ENCODE results near the gene RANBP1. TPM values are rescaled to one million over a fixed set of nuclear protein-coding genes. Genes with fewer than 3 reads are reported as not detected.
A peak's percentile ranks its signal among the peaks of the same experiment; 100 is the strongest.

RANBP1 gene
- total and polyA plus RNA-seq, 2 of the 8 experiments (the other 6 are each of a cell fraction or from before 2014, with no cell fraction given): 343 to 484 TPM

GRCh38 chr22:20080776-20081654 lies 34.9 kb upstream of the RANBP1 start:
- no peak for FAIRE-seq

More at GRCh38 chr22:20080776-20081654, 34.9 kb upstream of the RANBP1 start:
- Histone ChIP-seq H2BK5ac (ENCODE audit: low read depth, low read length) (peak overlapping the region; percentile 89), H2AK5ac (ENCODE audit: low read depth, low read length) (peak overlapping the region; percentile 98), H3K27me3 (replicated peaks in 1 of 4; ENCODE audit: control insufficient read depth in 3 of 4, extremely low read depth in 1 of 4, insufficient read depth in 3 of 4, low read length in 3 of 4) (no peaks in the 10 kb centered on the region), H3K79me2 (ENCODE audit: control insufficient read depth in 1 of 2, insufficient read depth in 2 of 2, low read length in 2 of 2) (peaks cover 27 to 57% of the 10 kb centered on the region in 2 experiments), H3K9me3 (ENCODE audit: insufficient read depth in 2 of 2, low read depth in 1 of 2, low read length in 1 of 2) (no peaks in the 10 kb centered on the region), H3K4me3 (ENCODE audit: extremely low read depth in 1 of 4, insufficient read depth in 2 of 4, low read depth in 3 of 4, low read length in 4 of 4) (peak overlapping the region; percentile 81 to 99 (median 92)), H3K18ac (ENCODE audit: extremely low read depth, low read length) (peak overlapping the region; percentile 78; the same call in 1 of the 2 replicates), H2BK20ac (ENCODE audit: low read length) (no peak overlapping the region), H3K4me1 (replicated peaks in 1 of 4; ENCODE audit: control insufficient read depth in 3 of 4, insufficient read depth in 4 of 4, low read length in 3 of 4) (peaks cover 3 to 19% (median 11%) of the 10 kb centered on the region in 4 experiments), H3K4me2 (ENCODE audit: insufficient read depth in 1 of 2, low read depth in 2 of 2, low read length in 2 of 2) (peak overlapping the region; percentile 87 to 99), H3K4ac (replicated peaks; ENCODE audit: insufficient read length, low read depth, low read length) (peak overlapping the region; percentile 46), H3K9ac (replicated peaks in 1 of 4; ENCODE audit: extremely low read depth in 1 of 4, low read depth in 3 of 4, low read length in 3 of 4) (peak overlapping the region; percentile 67 to 98 (median 96)), H3K23me2 (ENCODE audit: low read depth, low read length) (peaks cover 9% of the 10 kb centered on the region), H4K8ac (ENCODE audit: extremely low read depth, insufficient read depth, low read length) (peak overlapping the region; percentile 94), H2BK12ac (ENCODE audit: low read depth, low read length) (no peak overlapping the region), H3K56ac (replicated peaks; ENCODE audit: insufficient read length, low read depth, low read length) (peak overlapping the region; percentile 24), H3K23ac (ENCODE audit: insufficient read length) (no peak overlapping the region), H3K79me1 (ENCODE audit: low read depth, low read length) (peaks cover 23% of the 10 kb centered on the region), H4K5ac (ENCODE audit: insufficient read length, low read depth, low read length) (peak overlapping the region; percentile 66), H4K20me1 (replicated peaks in 1 of 2; ENCODE audit: control insufficient read depth in 1 of 2, insufficient read depth in 2 of 2, low read length in 2 of 2) (peaks cover 17 to 34% of the 10 kb centered on the region in 2 experiments), H3K14ac (ENCODE audit: insufficient read length) (no peak overlapping the region), H2BK15ac (ENCODE audit: low read length) (0 out of 2 replicates have a peak overlapping the region, but pooled peaks have one; percentile 74), H2BK120ac (replicated peaks; ENCODE audit: low read depth, low read length) (no peak overlapping the region), H4K91ac (replicated peaks; ENCODE audit: insufficient read length, low read length) (peak overlapping the region; percentile 22), H2AFZ (ENCODE audit: low read length) (no peak overlapping the region), H3K36me3 (ENCODE audit: control insufficient read depth in 2 of 4, insufficient read depth in 4 of 4, low read length in 3 of 4) (peaks cover under 1 to 6% (median 5%) of the 10 kb centered on the region in 4 experiments; a peak in 5 of 8 replicates), H3K27ac (ENCODE audit: low read depth, low read length) (peak overlapping the region; percentile 79)
- POLR2A ChIA-PET (ENCODE audit: partially characterized antibody): interaction anchor here (0.7 to 29.4 kb wide), 12 partner anchors 10 to 190 kb away, joined by 3 to 598 read pairs (median 3); partner anchors contain the start of genes RANBP1 and TRMT2A
- peak in 1 of 2 experiments; percentile 31 for DNase-seq (ENCODE audit: low read depth in 1 of 2, low spot score in 2 of 2)
- WGBS, 2 experiments (ENCODE audit: extremely low coverage in 1 of 2, insufficient coverage in 1 of 2, insufficient read length in 1 of 2, insufficient replicate concordance in 2 of 2, low coverage in 1 of 2, low lambda C conversion rate in 2 of 2, missing lambda C conversion rate in 1 of 2): 32% methylated on average over 27 of the region's 27 CpGs; no CpG with 5 or more reads in 1 of the 2 experiments
- CTCF ChIA-PET (ENCODE audit: partially characterized antibody): interaction anchor here (0.7 to 3.0 kb wide), 4 partner anchors 20 to 119 kb away, joined by 3 to 9 read pairs (median 4); no protein-coding TSS in a partner anchor
- TF ChIP-seq TCF12 (IDR thresholded peaks at IDR 0.05; ENCODE audit: low read depth, low read length) (no peak), POLR2AphosphoS5 (IDR thresholded peaks at IDR 0.05; ENCODE audit: low read depth, low read length) (peak; percentile 26; the same call in 1 of the 2 replicates), SIN3A (conservative IDR thresholded peaks at IDR 0.05 in 1 of 2, IDR thresholded peaks at IDR 0.05 in 1 of 2; ENCODE audit: low read depth in 1 of 2, low read length in 2 of 2) (peak; percentile 47 to 72; a peak in 1 of 4 replicates), POLR2A (IDR thresholded peaks at IDR 0.05; ENCODE audit: control extremely low read depth in 1 of 2, low read depth in 2 of 2, low read length in 2 of 2) (peak; percentile 27 to 79), PHF8 (conservative IDR thresholded peaks at IDR 0.05; ENCODE audit: low read depth, low read length) (0 out of 2 replicates have a peak, but pooled peaks have one; percentile 7), SAP30 (IDR thresholded peaks at IDR 0.05; ENCODE audit: insufficient read depth, insufficient replicate concordance, low read length) (peak; percentile 87), HDAC2 (IDR thresholded peaks at IDR 0.05; ENCODE audit: borderline replicate concordance in 1 of 2, low read depth in 2 of 2, low read length in 2 of 2) (peak in 1 of 2 experiments; percentile 27; a peak in 1 of 4 replicates), SRF (IDR thresholded peaks at IDR 0.05; ENCODE audit: low read depth, low read length) (no peak)

Data from H1 (cell line).